H9 (cell line): ENCODE results near the gene BCL6B. TPM values are rescaled to one million over a fixed set of nuclear protein-coding genes. Genes with fewer than 3 reads are reported as not detected.

ENCODE experiments used
- DNase-seq: peaks from one replicate; pipeline ENCODE4 v3.0.0-alpha.2; 2017
- H2AFZ ChIP-seq: one replicate; pipeline ENCODE4 v1.6.1; 2013; ENCODE audit warnings: mild to moderate bottlenecking, low read length, control low read depth, moderate library complexity
- H2AK5ac ChIP-seq: 2 replicates; pipeline ENCODE4 v1.6.1; 2013; ENCODE audit warnings: low read length, control low read depth, mixed read lengths; ENCODE audit not compliant: insufficient read length
- H2BK120ac ChIP-seq: one replicate; pipeline ENCODE4 v1.6.1; 2013; ENCODE audit warnings: low read depth, mild to moderate bottlenecking, low read length, control low read depth, inconsistent platforms; ENCODE audit not compliant: poor library complexity, severe bottlenecking
- H2BK12ac ChIP-seq: 2 replicates; pipeline ENCODE4 v1.6.1; 2013; ENCODE audit warnings: low read length, control low read depth, mixed read lengths, low read depth; ENCODE audit not compliant: insufficient read length
- H2BK15ac ChIP-seq: 2 replicates; pipeline ENCODE4 v1.6.1; 2013; ENCODE audit warnings: low read depth, low read length, control low read depth
- H2BK20ac ChIP-seq: one replicate; pipeline ENCODE4 v1.6.1; 2013; ENCODE audit warnings: low read depth, mild to moderate bottlenecking, low read length, control low read depth, inconsistent platforms; ENCODE audit not compliant: poor library complexity, severe bottlenecking
- H2BK5ac ChIP-seq: 2 replicates; pipeline ENCODE4 v1.6.1; 2013; ENCODE audit warnings: low read length, control low read depth, mixed read lengths; ENCODE audit not compliant: insufficient read length
- H3K14ac ChIP-seq: 2 replicates; pipeline ENCODE4 v1.6.1; 2013; ENCODE audit warnings: low read length, control low read depth; ENCODE audit not compliant: insufficient read depth
- H3K18ac ChIP-seq: 2 replicates; pipeline ENCODE4 v1.6.1; 2013; ENCODE audit warnings: low read depth, mild to moderate bottlenecking, mixed read lengths, low read length, control low read depth; ENCODE audit not compliant: insufficient read length
- H3K23ac ChIP-seq: 2 replicates; pipeline ENCODE4 v1.6.1; 2013; ENCODE audit warnings: low read length, control low read depth, mixed read lengths, low read depth; ENCODE audit not compliant: insufficient read length
- H3K23me2 ChIP-seq: 2 replicates; pipeline ENCODE4 v1.6.1; 2013; ENCODE audit warnings: low read depth, mild to moderate bottlenecking, mixed read lengths, low read length, control low read depth; ENCODE audit not compliant: insufficient read length, poor library complexity, severe bottlenecking
- H3K27ac ChIP-seq: 2 replicates; pipeline ENCODE4 v1.5.1; 2013; ENCODE audit warnings: low read length, control low read depth, mixed read lengths, low read depth; ENCODE audit not compliant: insufficient read length
- H3K27me3 ChIP-seq: 2 replicates; pipeline ENCODE4 v1.6.1; 2013; ENCODE audit warnings: low read length, control low read depth, inconsistent platforms; ENCODE audit not compliant: insufficient read depth
- H3K4ac ChIP-seq: 2 replicates; pipeline ENCODE4 v1.6.1; 2013; ENCODE audit warnings: low read depth, mild to moderate bottlenecking, control low read depth, inconsistent platforms, low read length, moderate library complexity
- H3K4me1 ChIP-seq: 2 replicates; pipeline ENCODE4 v1.6.1; 2013; ENCODE audit warnings: low read length, control low read depth, inconsistent platforms; ENCODE audit not compliant: insufficient read depth
- H3K4me2 ChIP-seq: 2 replicates; pipeline ENCODE4 v1.6.1; 2013; ENCODE audit warnings: low read length, control low read depth, mixed read lengths; ENCODE audit not compliant: insufficient read length, insufficient read depth
- H3K56ac ChIP-seq: 2 replicates; pipeline ENCODE4 v1.6.1; 2013; ENCODE audit warnings: low read depth, mild to moderate bottlenecking, mixed read lengths, low read length, control low read depth; ENCODE audit not compliant: insufficient read length
- H3K79me1 ChIP-seq: 2 replicates; pipeline ENCODE4 v1.6.1; 2013; ENCODE audit warnings: low read depth, mild to moderate bottlenecking, moderate library complexity, low read length, control low read depth, inconsistent platforms; ENCODE audit not compliant: insufficient read depth, poor library complexity, severe bottlenecking
- H3K79me2 ChIP-seq: 2 replicates; pipeline ENCODE4 v1.6.1; 2013; ENCODE audit warnings: low read length, control low read depth, inconsistent platforms; ENCODE audit not compliant: insufficient read depth
- H3K9ac ChIP-seq: 2 replicates; pipeline ENCODE4 v1.6.1; 2013; ENCODE audit warnings: low read length, control low read depth, mixed read lengths; ENCODE audit not compliant: insufficient read length; ENCODE audit errors: extremely low read depth
- H3K9me3 ChIP-seq: one replicate; pipeline ENCODE4 v1.6.1; 2013; ENCODE audit warnings: low read depth, low read length, inconsistent platforms; ENCODE audit not compliant: control insufficient read depth
- H3T11ph ChIP-seq: one replicate; pipeline ENCODE4 v1.6.1; 2013; ENCODE audit warnings: mild to moderate bottlenecking, low read length, control low read depth, inconsistent platforms
- H4K20me1 ChIP-seq: one replicate; pipeline ENCODE4 v1.6.1; 2013; ENCODE audit not compliant: control insufficient read depth, insufficient read length, insufficient read depth
- H4K5ac ChIP-seq: 2 replicates; pipeline ENCODE4 v1.6.1; 2013; ENCODE audit warnings: low read depth, mild to moderate bottlenecking, mixed read lengths, low read length, control low read depth; ENCODE audit not compliant: insufficient read length
- H4K8ac ChIP-seq: replicated peaks from 2 replicates; pipeline ENCODE4 v1.6.1; 2013; ENCODE audit warnings: low read length, control low read depth, mixed read lengths, low read depth; ENCODE audit not compliant: insufficient read length
- H4K91ac ChIP-seq: 2 replicates; pipeline ENCODE4 v1.6.1; 2013; ENCODE audit warnings: low read depth, mild to moderate bottlenecking, moderate library complexity, mixed read lengths, low read length, control low read depth; ENCODE audit not compliant: insufficient read length
- H3K27ac Mint-ChIP-seq, 3 experiments: 2 replicates in 2 of 3; 3 replicates in 1 of 3; pipeline ENCODE4 v1.8.0; 2020 to 2021; ENCODE audit warnings: mixed read lengths in 3 of 3, mild to moderate bottlenecking in 1 of 3, moderate library complexity in 1 of 3
- H3K27me3 Mint-ChIP-seq: 2 replicates; pipeline ENCODE4 v1.8.0; 2021; ENCODE audit warnings: low read depth, mild to moderate bottlenecking, moderate library complexity, mixed read lengths
- H3K36me3 Mint-ChIP-seq, 3 experiments: 2 replicates in 2 of 3; 3 replicates in 1 of 3; pipeline ENCODE4 v1.8.0; 2020 to 2021; ENCODE audit warnings: low read depth in 3 of 3, mixed read lengths in 3 of 3; ENCODE audit not compliant: insufficient read depth in 1 of 3
- H3K4me1 Mint-ChIP-seq, 2 experiments: 2 replicates each; pipeline ENCODE4 v1.8.0; 2020; ENCODE audit warnings: mixed read lengths in 2 of 2
- H3K4me3 Mint-ChIP-seq, 2 experiments: 2 replicates in 1 of 2; 3 replicates in 1 of 2; pipeline ENCODE4 v1.8.0; 2020 to 2021; ENCODE audit warnings: mild to moderate bottlenecking in 2 of 2, mixed read lengths in 2 of 2, moderate library complexity in 1 of 2
- H3K9me3 Mint-ChIP-seq, 2 experiments: 2 replicates in 1 of 2; 3 replicates in 1 of 2; pipeline ENCODE4 v1.8.0; 2020; ENCODE audit warnings: mild to moderate bottlenecking in 2 of 2, mixed read lengths in 2 of 2, moderate library complexity in 1 of 2
- CTCF ChIP-seq: fragments of 200-600 bp; sonication (generic); conservative IDR thresholded peaks from 3 replicates; pipeline ENCODE4 v1.8.0; 2021; ENCODE audit warnings: antibody characterized with exemption, mild to moderate bottlenecking
- WGBS: extraction: QIAGEN DNeasy Blood & Tissue Kit; methylation state at CpG from one replicate; pipeline ENCODE4 v1.1.7; 2013; ENCODE audit warnings: missing lambda C conversion rate, low lambda C conversion rate, mixed read lengths; ENCODE audit not compliant: insufficient read length; ENCODE audit errors: extremely low coverage; 5-methylcytosine and 5-hydroxymethylcytosine counted together
- total RNA-seq: library from RNA; stranded (reverse); gene quantifications from 2 replicates; pipeline ENCODE4 v1.2.1, GENCODE V29; 2021

Gene BCL6B
- total RNA-seq, 1 experiment from 2014 or later: 3.3 TPM

DNA sequence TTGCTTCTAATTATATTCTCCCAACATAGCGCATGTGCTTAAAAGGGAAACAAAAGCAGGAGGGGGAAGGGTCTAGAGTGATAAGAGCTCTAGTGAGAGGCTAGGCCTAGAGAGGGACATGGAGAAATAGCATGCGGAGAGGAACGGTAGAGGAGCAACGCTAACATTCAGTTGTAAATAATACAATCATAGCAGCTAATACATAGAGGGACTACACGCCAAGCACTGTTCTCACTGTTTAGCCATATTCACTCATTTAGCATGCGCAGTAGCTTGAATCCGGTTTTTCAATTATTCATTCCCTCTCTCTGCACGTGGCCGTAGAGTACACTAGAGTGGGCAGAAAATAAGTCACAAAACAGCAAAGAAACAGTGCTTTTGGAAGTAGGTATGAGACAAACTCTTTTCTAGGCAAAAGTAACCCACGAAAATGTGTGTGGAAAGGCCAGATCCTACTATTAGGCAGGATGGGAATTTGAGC is 28.7 kb upstream of the BCL6B start:
- Histone ChIP-seq H3K56ac (no peak overlapping the region), H3K9me3 (no peaks in the 10 kb centered on the region), H3K4me1 (no peaks in the 10 kb centered on the region), H2BK12ac (no peak overlapping the region), H4K91ac (no peak overlapping the region), H2BK5ac (no peak overlapping the region), H3K27me3 (peaks cover 2% of the 10 kb centered on the region; the same call in 1 of the 2 replicates), H2BK120ac (no peak overlapping the region), H3K4me2 (no peak overlapping the region), H3K4ac (no peak overlapping the region), H2AFZ (no peak overlapping the region), H3K79me1 (no peaks in the 10 kb centered on the region), H2BK15ac (no peak overlapping the region), H3K14ac (no peak overlapping the region), H3K27ac (no peak overlapping the region), H3K23ac (no peak overlapping the region), H4K8ac (no peak overlapping the region), H3K23me2 (peaks cover 8% of the 10 kb centered on the region), H4K5ac (no peak overlapping the region), H3K79me2 (no peaks in the 10 kb centered on the region), H4K20me1 (no peaks in the 10 kb centered on the region), H2BK20ac (no peak overlapping the region), H3K18ac (no peak overlapping the region), H3T11ph (no peak overlapping the region), H3K9ac (no peak overlapping the region), H2AK5ac (no peak overlapping the region)
- Mint-ChIP-seq H3K27ac (no peak overlapping the region; a peak in 1 of 7 replicates), H3K4me1 (peaks cover 2 to 4% of the 10 kb centered on the region in 2 experiments; a peak in 3 of 4 replicates), H3K9me3 (no peaks in the 10 kb centered on the region), H3K4me3 (no peak overlapping the region; a peak in 1 of 5 replicates), H3K27me3 (peaks cover 57% of the 10 kb centered on the region), H3K36me3 (peaks cover 5 to 22% (median 11%) of the 10 kb centered on the region in 3 experiments; a peak in 6 of 7 replicates)
- no peak for TF ChIP-seq CTCF
- no CpG with 5 or more reads among the region's 10 CpGs for WGBS
- DNase-seq: no peak
